OCI-LY7 (cell line): ENCODE data around the gene MSANTD1. TPM values are rescaled to one million over a fixed set of nuclear protein-coding genes. Genes with fewer than 3 reads are reported as not detected.

Experiments used
- BruUV-seq: library from RNA; stranded (reverse); fragments of 400-500 nt; replicated peaks from 2 replicates; lab custom pipeline; 2021; lab: Mats Ljungman, UMichigan
- CTCF ChIA-PET: fragments of 300-600 bp; sonication (Branson Sonifier 250); formaldehyde crosslinking; loops from one replicate; lab custom pipeline; 2022; ENCODE audit warnings: antibody characterized with exemption; ENCODE audit not compliant: unreplicated experiment; lab: Charles Lee
- POLR2A ChIA-PET: fragments of 300-600 bp; sonication (Branson Sonifier 250); formaldehyde crosslinking; loops from one replicate; lab custom pipeline; 2022; ENCODE audit warnings: antibody characterized with exemption; lab: Charles Lee
- DNase-seq: peaks from one replicate; pipeline ENCODE4 v3.0.0-alpha.2; 2015; ENCODE audit warnings: low spot score
- H2AFZ ChIP-seq: fragments of 200-600 bp; sonication (generic), shearing (Covaris generic); 2 replicates; pipeline ENCODE4 v1.6.1; 2014; ENCODE audit warnings: mild to moderate bottlenecking, antibody characterized with exemption, low read length, moderate library complexity
- H3K27ac ChIP-seq: fragments of 200-600 bp; sonication (generic); 2 replicates; pipeline ENCODE4 v1.5.1; 2014; ENCODE audit warnings: mixed run types, low read depth, mild to moderate bottlenecking, moderate library complexity, low read length, inconsistent platforms; ENCODE audit not compliant: poor library complexity, severe bottlenecking
- H3K36me3 ChIP-seq: fragments of 200-600 bp; sonication (generic); 2 replicates; pipeline ENCODE4 v1.6.1; 2014; ENCODE audit warnings: mild to moderate bottlenecking, antibody characterized with exemption, low read length, moderate library complexity, mixed read lengths; ENCODE audit not compliant: insufficient read depth
- H3K4me1 ChIP-seq: fragments of 200-600 bp; sonication (generic); 2 replicates; pipeline ENCODE4 v1.5.1; 2014; ENCODE audit warnings: mild to moderate bottlenecking, low read length; ENCODE audit not compliant: insufficient read depth, poor library complexity, severe bottlenecking
- H3K4me2 ChIP-seq: fragments of 200-600 bp; sonication (generic); 2 replicates; pipeline ENCODE4 v1.6.1; 2014; ENCODE audit warnings: mild to moderate bottlenecking, low read length
- H3K4me3 ChIP-seq: fragments of 200-600 bp; sonication (generic); 2 replicates; pipeline ENCODE4 v1.5.1; 2014; ENCODE audit warnings: mild to moderate bottlenecking, low read depth, low read length; ENCODE audit not compliant: poor library complexity, severe bottlenecking
- H3K79me2 ChIP-seq: fragments of 200-600 bp; sonication (generic); 2 replicates; pipeline ENCODE4 v1.6.1; 2016; ENCODE audit warnings: low read depth, mild to moderate bottlenecking, low read length, moderate library complexity, mixed read lengths; ENCODE audit not compliant: insufficient read depth
- H3K9me2 ChIP-seq: fragments of 200-600 bp; sonication (generic); 2 replicates; pipeline ENCODE4 v1.6.1; 2016; ENCODE audit warnings: mild to moderate bottlenecking, low read length, mixed read lengths; ENCODE audit not compliant: insufficient read depth
- H3K9me3 ChIP-seq: fragments of 200-600 bp; sonication (generic); 2 replicates; pipeline ENCODE4 v1.6.1; 2014; ENCODE audit warnings: mild to moderate bottlenecking, mixed run types, low read length, mixed read lengths
- H4K20me1 ChIP-seq: fragments of 200-600 bp; sonication (generic); 2 replicates; pipeline ENCODE4 v1.6.1; 2014; ENCODE audit warnings: mild to moderate bottlenecking, antibody characterized with exemption, low read length, moderate library complexity, mixed read lengths; ENCODE audit not compliant: insufficient read depth
- EZH2phosphoT487 ChIP-seq: fragments of 200-600 bp; sonication (generic); IDR thresholded peaks from 2 replicates; pipeline ENCODE4 v1.6.1; 2018; ENCODE audit warnings: low read depth, borderline replicate concordance, mild to moderate bottlenecking, mixed run types, antibody characterized with exemption, low read length, moderate library complexity, mixed read lengths
- intact Hi-C: fragments of 100-400 bp; cut with micrococcal nuclease; formaldehyde crosslinking; loops from one replicate; pipeline ENCODE4 v1.10.0; 2022; ENCODE audit not compliant: unreplicated experiment
- total RNA-seq, 2 experiments: library from RNA; depleted of rRNA in 1 of 2; stranded (reverse); fragments of >200 nt in 1 of 2; shearing (Covaris generic) in 1 of 2; gene quantifications; 2 replicates each; pipeline ENCODE4 v1.2.3, GENCODE V29; 2014 to 2022
- TF ChIP-seq, protein P1 (sequence below): fragments of 200-600 bp; sonication (generic); conservative IDR thresholded peaks from 2 replicates; pipeline ENCODE4 v1.5.1; 2014; ENCODE audit warnings: mild to moderate bottlenecking, antibody characterized with exemption, low read length, moderate library complexity, mixed read lengths

Gene MSANTD1
- total RNA-seq, 2 experiments from 2014 or later = 0.13 to 1.0 TPM

DNA sequence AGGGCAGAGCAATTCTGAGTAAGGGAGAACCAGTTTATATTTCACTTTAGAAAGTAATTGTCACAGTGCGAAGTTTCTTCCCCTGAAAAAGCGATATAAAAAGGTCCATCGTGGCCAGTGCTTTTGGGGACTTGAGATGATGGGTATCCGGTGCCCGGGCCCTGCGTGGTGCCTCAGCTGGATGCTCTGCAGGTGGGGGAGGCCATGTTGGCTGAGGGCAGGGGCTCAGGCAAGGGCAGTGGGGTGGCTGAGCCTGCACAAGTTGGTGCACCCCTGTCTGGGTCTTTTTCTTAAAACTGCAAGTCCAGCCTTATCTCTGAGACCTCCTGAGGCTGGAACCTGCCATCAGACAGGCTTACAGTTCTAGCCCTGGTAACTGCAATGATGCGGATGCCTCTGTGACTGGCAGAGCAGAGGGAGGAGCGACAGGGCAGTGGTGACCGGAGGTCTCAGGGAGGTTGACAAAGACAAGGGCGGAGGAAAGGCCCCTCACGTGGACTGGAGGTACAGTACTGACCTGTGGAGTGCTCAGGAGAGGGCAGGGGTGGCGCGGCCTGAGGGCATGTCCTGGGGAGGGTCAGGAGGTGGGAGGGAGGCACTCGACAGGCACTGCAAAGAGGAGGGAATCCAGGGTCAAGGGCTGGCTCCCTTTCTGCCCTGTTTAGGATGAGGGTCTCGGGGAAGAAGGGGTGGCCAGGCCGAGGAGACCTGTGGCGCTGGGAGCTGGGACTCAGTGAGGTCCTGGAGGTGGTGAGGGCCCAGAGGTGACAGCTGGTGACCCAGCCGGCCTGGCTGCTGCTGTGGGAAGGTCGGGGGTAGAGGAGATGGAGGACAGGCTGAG is 45.7 kb downstream of the MSANTD1 start:
- no peak for DNase-seq
- Histone ChIP-seq H3K9me3 (no peaks in the 10 kb centered on the region), H3K27ac (no peak overlapping the region), H2AFZ (no peak overlapping the region), H4K20me1 (no peaks in the 10 kb centered on the region), H3K4me2 (no peak overlapping the region), H3K4me3 (no peak overlapping the region), H3K4me1 (peaks cover 9% of the 10 kb centered on the region), H3K79me2 (no peaks in the 10 kb centered on the region), H3K9me2 (no peaks in the 10 kb centered on the region), H3K36me3 (no peaks in the 10 kb centered on the region)
- no peak for TF ChIP-seq EZH2phosphoT487
- TF ChIP-seq, protein P1, sequence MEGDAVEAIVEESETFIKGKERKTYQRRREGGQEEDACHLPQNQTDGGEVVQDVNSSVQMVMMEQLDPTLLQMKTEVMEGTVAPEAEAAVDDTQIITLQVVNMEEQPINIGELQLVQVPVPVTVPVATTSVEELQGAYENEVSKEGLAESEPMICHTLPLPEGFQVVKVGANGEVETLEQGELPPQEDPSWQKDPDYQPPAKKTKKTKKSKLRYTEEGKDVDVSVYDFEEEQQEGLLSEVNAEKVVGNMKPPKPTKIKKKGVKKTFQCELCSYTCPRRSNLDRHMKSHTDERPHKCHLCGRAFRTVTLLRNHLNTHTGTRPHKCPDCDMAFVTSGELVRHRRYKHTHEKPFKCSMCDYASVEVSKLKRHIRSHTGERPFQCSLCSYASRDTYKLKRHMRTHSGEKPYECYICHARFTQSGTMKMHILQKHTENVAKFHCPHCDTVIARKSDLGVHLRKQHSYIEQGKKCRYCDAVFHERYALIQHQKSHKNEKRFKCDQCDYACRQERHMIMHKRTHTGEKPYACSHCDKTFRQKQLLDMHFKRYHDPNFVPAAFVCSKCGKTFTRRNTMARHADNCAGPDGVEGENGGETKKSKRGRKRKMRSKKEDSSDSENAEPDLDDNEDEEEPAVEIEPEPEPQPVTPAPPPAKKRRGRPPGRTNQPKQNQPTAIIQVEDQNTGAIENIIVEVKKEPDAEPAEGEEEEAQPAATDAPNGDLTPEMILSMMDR = no peak
- no TSS peak for BruUV-seq
- ChIA-PET POLR2A (interaction anchor here (0.7 kb wide), 1 partner anchor 49 kb away, joined by 4 read pairs; no protein-coding TSS in a partner anchor), CTCF (no interaction called here)
- intact Hi-C loops = no loop called here

DNA sequence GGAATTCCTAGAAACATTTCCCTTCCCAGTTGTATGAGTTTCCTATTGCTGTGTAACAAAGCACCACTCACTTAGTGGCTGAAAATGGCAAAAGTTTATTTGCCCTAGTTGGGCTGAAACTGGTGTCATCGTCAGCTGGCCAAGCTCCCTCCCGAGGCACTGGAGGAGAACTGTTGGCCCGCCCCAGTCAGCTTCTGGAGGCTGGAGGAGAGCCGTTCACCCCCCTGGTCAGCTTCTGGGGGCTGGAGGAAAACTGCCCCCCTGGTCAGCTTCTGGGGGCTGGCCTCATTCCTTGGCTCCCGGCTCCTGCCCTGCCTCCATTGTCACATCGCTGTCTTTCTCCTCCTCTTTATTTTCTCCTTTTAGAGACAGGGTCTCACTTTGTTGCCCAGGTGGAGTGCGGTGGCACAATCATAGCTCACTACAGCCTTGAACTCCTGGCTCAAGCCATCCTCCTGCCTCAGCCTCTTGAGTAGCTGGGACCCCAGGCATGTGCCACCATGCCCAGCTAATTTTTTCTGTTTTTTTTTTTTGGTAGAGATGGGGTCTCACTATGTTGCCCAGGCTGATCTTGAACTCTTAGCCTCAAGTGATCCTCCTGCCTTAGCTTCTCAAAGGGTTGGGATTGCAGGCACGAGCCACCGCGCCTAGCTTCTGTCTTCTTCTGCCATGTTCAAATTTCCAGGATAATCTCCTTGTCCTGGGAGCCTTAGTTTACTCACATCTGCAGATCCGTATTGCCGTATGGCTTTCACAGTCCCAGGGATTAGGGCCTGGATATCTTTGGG is 47.1 kb downstream of the MSANTD1 start:
- TF ChIP-seq EZH2phosphoT487 = no peak
- TF ChIP-seq, protein P1 = no peak
- DNase-seq = no peak
- intact Hi-C loops = no loop called here
- no peaks in the 10 kb centered on the region for H3K36me3 ChIP-seq
- BruUV-seq = no TSS peak
- H3K9me3 ChIP-seq = no peaks in the 10 kb centered on the region
- ChIA-PET CTCF (no interaction called here), POLR2A (interaction anchor here (0.6 kb wide), 1 partner anchor 16 kb away, joined by 3 read pairs; no protein-coding TSS in a partner anchor)
- H3K79me2 ChIP-seq = no peaks in the 10 kb centered on the region
- H3K9me2 ChIP-seq = no peaks in the 10 kb centered on the region
- H3K4me3 ChIP-seq = no peak overlapping the region
- H3K4me1 ChIP-seq = peaks cover 9% of the 10 kb centered on the region
- no peak overlapping the region for H2AFZ ChIP-seq
- H3K27ac ChIP-seq = no peak overlapping the region
- H3K4me2 ChIP-seq = no peak overlapping the region
- no peaks in the 10 kb centered on the region for H4K20me1 ChIP-seq
